ENCODE data around the gene PA2G4.

The PA2G4 gene

DNA sequence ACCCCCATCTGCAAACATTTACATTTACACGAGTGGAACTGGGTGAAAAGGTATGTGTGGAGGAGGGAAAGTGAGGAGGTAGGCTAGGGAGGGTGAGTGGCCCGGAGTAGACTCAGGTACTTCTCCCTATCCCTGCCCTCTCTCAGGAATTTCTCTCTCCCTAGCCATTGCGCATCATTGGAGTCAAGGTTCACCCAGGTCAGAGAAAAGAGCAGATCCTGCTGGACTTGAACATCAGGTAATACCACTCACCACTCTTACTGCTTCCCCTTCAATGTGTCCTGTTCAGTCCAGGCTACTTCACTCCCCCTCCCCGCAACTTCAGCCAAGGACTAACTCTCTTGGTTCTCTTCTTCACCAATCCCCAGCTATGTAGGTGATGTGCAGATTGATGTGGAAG, 26.5 kb downstream of the PA2G4 start:
- TF ChIP-seq ZNF8 (CRISPR knock-in tag; IDR thresholded peaks at IDR 0.05) (no peak), CREB5 (CRISPR knock-in tag; IDR thresholded peaks at IDR 0.05; ENCODE audit: low read depth) (no peak), ISL1 (CRISPR knock-in tag; IDR thresholded peaks at IDR 0.05) (no peak), SNAI2 (CRISPR knock-in tag; IDR thresholded peaks at IDR 0.05) (no peak), TOX (CRISPR knock-in tag; IDR thresholded peaks at IDR 0.05; ENCODE audit: borderline replicate concordance) (no peak), CSDC2 (CRISPR knock-in tag; IDR thresholded peaks at IDR 0.05) (no peak)
- ATAC-seq, result no peak

DNA sequence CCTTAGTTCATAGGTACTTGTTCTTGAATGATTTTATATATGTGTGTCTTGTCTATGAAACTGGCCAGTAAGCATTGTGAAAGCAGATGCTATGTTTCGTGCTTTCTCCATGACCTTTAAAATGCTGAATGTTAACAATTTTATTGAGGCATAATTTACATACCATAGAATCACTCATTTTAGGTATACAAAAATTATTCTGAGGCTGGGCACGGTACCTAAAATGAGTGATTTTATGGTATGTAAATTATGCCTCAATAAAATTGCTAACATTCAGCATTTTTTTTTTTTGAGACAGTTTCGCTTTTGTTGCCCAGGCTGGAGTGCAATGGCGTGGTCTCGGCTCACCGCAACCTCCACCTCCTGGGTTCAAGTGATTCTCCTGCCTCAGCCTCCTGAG, 30.5 kb downstream of the PA2G4 start:
- no peak for ATAC-seq
- TF ChIP-seq ZNF70 (CRISPR knock-in tag; IDR thresholded peaks at IDR 0.05), result no peak
- no peak for TF ChIP-seq CSDC2 (CRISPR knock-in tag; IDR thresholded peaks at IDR 0.05)
- no peak for TF ChIP-seq ISL1 (CRISPR knock-in tag; IDR thresholded peaks at IDR 0.05)
- TF ChIP-seq CREB5 (CRISPR knock-in tag; IDR thresholded peaks at IDR 0.05; ENCODE audit: low read depth), result no peak
- no peak for TF ChIP-seq POU6F1 (CRISPR knock-in tag; IDR thresholded peaks at IDR 0.05; ENCODE audit: borderline replicate concordance, low read depth)
- no peak for TF ChIP-seq ZC3H10 (CRISPR knock-in tag; IDR thresholded peaks at IDR 0.05)
- TF ChIP-seq GLIS3 (CRISPR knock-in tag; IDR thresholded peaks at IDR 0.05), result no peak
- TF ChIP-seq, protein P1, sequence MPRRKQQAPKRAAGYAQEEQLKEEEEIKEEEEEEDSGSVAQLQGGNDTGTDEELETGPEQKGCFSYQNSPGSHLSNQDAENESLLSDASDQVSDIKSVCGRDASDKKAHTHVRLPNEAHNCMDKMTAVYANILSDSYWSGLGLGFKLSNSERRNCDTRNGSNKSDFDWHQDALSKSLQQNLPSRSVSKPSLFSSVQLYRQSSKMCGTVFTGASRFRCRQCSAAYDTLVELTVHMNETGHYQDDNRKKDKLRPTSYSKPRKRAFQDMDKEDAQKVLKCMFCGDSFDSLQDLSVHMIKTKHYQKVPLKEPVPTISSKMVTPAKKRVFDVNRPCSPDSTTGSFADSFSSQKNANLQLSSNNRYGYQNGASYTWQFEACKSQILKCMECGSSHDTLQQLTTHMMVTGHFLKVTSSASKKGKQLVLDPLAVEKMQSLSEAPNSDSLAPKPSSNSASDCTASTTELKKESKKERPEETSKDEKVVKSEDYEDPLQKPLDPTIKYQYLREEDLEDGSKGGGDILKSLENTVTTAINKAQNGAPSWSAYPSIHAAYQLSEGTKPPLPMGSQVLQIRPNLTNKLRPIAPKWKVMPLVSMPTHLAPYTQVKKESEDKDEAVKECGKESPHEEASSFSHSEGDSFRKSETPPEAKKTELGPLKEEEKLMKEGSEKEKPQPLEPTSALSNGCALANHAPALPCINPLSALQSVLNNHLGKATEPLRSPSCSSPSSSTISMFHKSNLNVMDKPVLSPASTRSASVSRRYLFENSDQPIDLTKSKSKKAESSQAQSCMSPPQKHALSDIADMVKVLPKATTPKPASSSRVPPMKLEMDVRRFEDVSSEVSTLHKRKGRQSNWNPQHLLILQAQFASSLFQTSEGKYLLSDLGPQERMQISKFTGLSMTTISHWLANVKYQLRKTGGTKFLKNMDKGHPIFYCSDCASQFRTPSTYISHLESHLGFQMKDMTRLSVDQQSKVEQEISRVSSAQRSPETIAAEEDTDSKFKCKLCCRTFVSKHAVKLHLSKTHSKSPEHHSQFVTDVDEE (CRISPR knock-in tag; IDR thresholded peaks at IDR 0.05), result no peak
- no peak for TF ChIP-seq ZNF565 (CRISPR knock-in tag; conservative IDR thresholded peaks at IDR 0.05; ENCODE audit: low read depth)
- no peak for TF ChIP-seq ZFP30 (CRISPR knock-in tag; IDR thresholded peaks at IDR 0.05)
- TF ChIP-seq PATZ1 (CRISPR knock-in tag; IDR thresholded peaks at IDR 0.05; ENCODE audit: borderline replicate concordance), result no peak
- no peak for TF ChIP-seq TCF4 (CRISPR knock-in tag; IDR thresholded peaks at IDR 0.05; ENCODE audit: borderline replicate concordance)
- no peak for TF ChIP-seq BACH2 (CRISPR knock-in tag; IDR thresholded peaks at IDR 0.05; ENCODE audit: borderline replicate concordance)

- no peak for ATAC-seq
- TF ChIP-seq ZNF70 (CRISPR knock-in tag; IDR thresholded peaks at IDR 0.05) (no peak), RARB (CRISPR knock-in tag; IDR thresholded peaks at IDR 0.05) (no peak), GLIS3 (CRISPR knock-in tag; IDR thresholded peaks at IDR 0.05) (no peak), TOX (CRISPR knock-in tag; IDR thresholded peaks at IDR 0.05; ENCODE audit: borderline replicate concordance) (no peak), ESRRG (CRISPR knock-in tag; IDR thresholded peaks at IDR 0.05) (no peak), ZNF565 (CRISPR knock-in tag; conservative IDR thresholded peaks at IDR 0.05; ENCODE audit: low read depth) (no peak), CSDC2 (CRISPR knock-in tag; IDR thresholded peaks at IDR 0.05) (no peak), TCF4 (CRISPR knock-in tag; IDR thresholded peaks at IDR 0.05; ENCODE audit: borderline replicate concordance) (no peak), ISL1 (CRISPR knock-in tag; IDR thresholded peaks at IDR 0.05) (no peak), ZFP3 (CRISPR knock-in tag; IDR thresholded peaks at IDR 0.05) (no peak), BACH2 (CRISPR knock-in tag; IDR thresholded peaks at IDR 0.05; ENCODE audit: borderline replicate concordance) (no peak), SNAI2 (CRISPR knock-in tag; IDR thresholded peaks at IDR 0.05) (no peak), PPARA (CRISPR knock-in tag; IDR thresholded peaks at IDR 0.05; ENCODE audit: borderline replicate concordance) (no peak), ARNTL (CRISPR knock-in tag; IDR thresholded peaks at IDR 0.05; ENCODE audit: borderline replicate concordance, low read depth) (no peak), ZNF8 (CRISPR knock-in tag; IDR thresholded peaks at IDR 0.05) (no peak), PATZ1 (CRISPR knock-in tag; IDR thresholded peaks at IDR 0.05; ENCODE audit: borderline replicate concordance) (no peak), OSR1 (CRISPR knock-in tag; IDR thresholded peaks at IDR 0.05) (no peak), CSRNP3 (CRISPR knock-in tag; IDR thresholded peaks at IDR 0.05) (no peak)
These were observed 33.7 kb downstream of the PA2G4 start for GRCh38 chr12:56137853-56138571.
